ENCODE data around the gene ANO1.

The ANO1 gene

GRCh38 chr11:70142221-70142875 is 64.2 kb downstream of the ANO1 start:
- no peak for DNase-seq

DNA sequence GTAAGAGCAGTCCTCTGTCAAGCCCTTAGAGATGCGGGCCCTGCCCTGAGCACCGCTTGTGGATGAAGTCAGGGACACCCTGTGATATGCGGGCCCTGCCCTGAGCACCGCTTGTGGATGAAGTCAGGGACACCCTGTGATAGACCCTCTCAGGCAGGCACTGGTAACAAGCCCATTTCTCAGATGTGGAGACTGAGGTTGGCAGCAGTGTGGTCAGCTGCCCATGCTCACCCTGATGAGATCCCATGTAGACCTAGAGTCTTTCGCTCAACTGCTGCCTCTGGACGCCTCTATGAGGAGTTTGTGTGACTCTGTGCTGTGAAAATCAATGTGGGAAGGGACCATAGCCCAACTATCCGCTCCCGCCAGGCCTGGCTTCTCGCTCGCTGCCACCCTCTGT is 66.1 kb downstream of the ANO1 start:
- no peak for DNase-seq

- DNase-seq, result no peak
Observed at GRCh38 chr11:70145071-70145470, 67.0 kb downstream of the ANO1 start.

DNA sequence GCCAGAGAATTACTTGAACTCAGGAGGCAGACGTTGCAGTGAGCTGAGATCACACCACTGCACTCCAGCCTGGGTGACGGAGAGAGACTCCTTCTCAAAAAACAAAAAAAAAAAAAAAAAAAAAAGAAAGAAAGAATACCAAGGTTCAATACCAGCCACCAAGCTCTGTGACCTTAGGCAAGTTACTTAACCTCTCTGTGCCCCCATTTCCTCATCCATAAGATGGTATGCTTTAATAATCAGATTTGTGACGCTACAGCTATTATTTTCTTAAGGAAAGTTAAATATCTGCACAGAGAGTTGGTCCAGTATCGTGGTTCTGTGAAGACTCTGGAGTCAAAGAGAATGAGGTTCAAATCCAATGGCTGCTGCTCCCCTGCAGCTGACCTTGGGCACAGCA is 67.7 kb downstream of the ANO1 start:
- DNase-seq, result no peak

DNA sequence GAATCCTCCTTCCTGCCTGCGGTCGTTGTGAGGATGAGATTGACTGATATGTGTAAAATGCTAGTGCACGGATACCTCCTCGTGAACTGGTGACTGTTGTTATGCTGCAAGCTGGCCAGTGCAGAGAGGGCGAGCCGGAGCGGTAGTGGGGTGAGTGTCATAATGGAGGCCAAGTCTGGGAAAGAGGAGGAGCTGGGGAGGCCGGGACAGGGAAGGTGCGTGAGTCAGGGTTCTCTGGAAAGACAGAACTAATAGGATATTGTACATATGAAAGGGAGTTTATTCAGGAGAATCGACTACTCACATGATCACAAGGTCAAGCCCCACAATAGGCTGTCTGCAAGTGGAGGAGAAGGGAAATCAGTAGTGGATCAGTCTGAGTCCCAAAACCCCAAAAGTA is 68.2 kb downstream of the ANO1 start:
- DNase-seq, result no peak

- no peak for DNase-seq
Observed at GRCh38 chr11:70146895-70147520, 68.9 kb downstream of the ANO1 start.

DNA sequence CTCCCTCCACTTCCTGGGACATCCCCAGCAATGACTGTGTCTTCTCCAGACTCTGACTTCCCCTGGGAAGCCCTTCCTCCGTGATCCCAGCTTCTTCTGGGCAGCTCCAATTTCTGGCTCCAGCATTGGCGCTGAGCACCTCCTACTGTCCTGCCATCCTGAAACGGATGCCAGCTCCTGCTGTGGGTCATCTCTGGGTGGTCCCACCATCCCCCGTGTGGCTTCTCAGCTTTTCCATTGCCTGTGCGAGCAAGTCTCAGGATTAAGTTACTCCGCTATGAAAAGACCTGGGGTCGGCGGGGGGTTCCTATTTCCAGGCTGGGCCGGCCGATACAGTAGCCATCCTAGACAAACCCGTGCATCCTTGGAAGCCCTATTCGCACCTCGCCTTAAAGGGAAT is 69.6 kb downstream of the ANO1 start:
- no peak for DNase-seq

DNA sequence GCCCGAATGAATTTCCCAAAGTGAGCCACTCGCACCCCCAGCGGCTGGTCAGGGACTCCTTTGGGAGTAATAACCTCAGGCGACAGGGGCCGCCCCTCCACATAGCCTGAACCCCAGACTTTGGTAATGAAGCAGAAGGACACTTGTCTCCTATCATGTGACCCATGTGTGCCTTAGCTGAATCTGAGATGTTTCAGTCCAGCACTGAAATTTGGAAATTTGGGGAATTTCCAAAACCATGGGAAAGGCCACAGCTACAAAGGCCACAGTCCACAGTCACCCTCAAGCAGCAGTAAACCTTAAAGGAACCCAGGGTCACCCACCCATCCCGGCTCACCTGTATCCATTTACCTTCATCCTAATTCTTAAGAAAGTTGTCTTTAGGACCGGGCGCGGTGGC is 73.6 kb downstream of the ANO1 start:
- no peak for DNase-seq

GRCh38 chr11:70153133-70153727 is 75.1 kb downstream of the ANO1 start:
- DNase-seq, result no peak

GRCh38 chr11:70155386-70155785 is 77.3 kb downstream of the ANO1 start:
- DNase-seq, result no peak

- no peak for DNase-seq
Observed at GRCh38 chr11:70156291-70157037, 78.3 kb downstream of the ANO1 start.

DNA sequence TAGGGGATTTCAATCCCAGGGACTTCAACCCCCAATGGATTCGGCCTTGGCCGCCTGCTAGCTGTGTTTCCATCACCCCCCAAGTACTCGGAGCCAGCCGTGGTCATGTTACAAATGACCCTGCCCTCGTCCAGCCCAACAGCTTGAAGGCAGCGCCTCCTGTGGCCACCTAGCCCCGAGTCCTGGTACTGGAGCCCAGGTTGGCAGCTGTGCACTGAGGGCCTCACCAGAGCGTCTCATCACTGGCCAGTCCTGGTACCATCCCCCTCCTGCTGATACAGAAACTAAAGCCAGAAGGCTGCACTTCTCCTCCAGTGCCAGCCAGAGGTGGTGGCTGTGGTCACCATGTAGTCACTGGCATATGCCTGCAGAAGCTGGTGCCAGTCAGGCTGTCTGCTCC is 80.1 kb downstream of the ANO1 start:
- no peak for DNase-seq

DNA sequence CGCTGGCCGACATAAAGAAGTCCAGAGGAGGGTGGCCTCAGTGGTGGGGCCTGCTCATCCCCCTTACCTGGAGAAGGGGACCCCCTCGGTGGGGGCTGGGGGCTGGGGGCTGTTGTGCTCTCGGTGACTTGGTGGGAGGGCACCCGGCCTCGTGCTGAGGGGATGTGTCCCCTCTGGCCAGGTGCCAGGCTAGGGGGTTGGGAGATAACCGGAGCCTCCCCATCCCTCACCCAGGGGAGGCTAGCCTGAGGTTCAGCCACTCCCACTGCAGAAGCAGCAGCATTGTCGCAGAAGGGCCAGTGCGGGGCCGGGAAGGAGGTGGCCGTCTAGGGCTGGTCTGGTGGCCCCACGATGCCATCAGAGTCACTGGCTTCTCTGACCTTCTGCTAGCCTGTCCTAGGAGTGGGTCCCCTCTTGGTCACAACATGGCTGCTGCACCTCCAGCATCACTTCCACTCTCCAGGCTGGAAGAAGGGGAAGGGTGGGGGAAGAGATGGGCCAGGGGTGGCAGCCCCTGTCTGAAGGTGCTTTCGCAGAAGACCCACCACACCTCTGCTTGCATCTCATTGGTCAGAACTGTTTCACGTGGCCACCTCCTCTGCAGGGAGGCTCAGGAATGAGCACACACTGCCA is 80.8 kb downstream of the ANO1 start:
- DNase-seq, result no peak

GRCh38 chr11:70159627-70160570 is 81.8 kb downstream of the ANO1 start:
- no peak for DNase-seq

DNA sequence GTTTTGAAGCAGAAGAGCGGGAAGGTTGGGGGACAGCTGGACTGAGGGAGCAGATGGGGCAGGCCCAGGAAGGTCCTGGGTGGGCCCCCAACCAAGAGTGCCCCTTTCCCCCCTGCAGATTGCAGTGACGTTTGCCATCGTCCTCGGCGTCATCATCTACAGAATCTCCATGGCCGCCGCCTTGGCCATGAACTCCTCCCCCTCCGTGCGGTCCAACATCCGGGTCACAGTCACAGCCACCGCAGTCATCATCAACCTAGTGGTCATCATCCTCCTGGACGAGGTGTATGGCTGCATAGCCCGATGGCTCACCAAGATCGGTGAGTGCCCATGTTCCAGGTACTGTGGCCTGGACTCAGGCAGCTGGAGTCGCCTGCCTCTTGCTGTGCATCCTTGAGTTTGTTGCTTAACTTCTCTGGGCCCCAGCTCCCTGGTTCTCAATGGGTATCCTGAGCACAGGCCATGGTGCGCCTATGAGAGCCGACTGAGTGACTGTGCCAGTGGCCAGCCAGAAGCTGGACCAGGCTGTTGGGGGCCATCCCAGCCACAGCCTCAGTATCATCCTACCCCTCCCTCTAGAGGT is 83.0 kb downstream of the ANO1 start:
- DNase-seq, result no peak

DNA sequence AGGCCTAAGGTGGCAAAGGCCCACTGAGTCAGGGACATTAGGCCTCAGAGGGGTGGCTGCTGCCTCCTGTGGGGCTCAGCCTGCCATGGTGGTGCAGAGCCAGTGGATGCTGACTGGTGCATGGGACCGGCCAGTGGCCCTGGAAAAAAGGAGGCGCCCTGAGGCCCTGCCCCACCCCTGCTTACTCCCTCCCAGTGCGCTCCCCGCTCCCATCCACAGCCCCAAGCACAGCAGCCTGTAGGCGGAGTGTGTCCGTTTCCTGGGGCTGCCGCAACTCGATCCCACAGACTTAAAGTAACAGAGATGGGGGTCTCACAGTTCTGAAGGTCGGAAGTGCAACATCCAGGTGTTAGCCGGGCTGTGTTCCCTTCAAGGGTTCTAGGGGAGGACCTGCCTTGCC is 86.6 kb downstream of the ANO1 start:
- no peak for DNase-seq

DNA sequence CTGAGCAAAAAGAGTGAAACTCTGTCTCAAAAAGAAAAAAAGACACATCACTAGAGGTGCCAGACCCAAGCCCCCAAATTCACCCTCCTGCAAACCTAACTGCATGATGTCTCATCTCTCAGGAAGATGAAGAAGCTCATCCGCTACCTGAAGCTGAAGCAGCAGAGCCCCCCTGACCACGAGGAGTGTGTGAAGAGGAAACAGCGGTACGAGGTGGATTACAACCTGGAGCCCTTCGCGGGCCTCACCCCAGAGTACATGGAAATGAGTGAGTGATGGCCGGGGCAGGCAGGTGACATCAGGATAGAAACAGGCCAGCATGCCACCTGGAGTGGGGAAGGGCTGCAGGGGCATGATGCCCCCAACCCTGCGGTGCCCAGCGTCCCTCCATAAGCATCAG is 89.0 kb downstream of the ANO1 start:
- DNase-seq, result no peak

GRCh38 chr11:70167723-70168404 is 89.7 kb downstream of the ANO1 start:
- DNase-seq, result no peak

DNA sequence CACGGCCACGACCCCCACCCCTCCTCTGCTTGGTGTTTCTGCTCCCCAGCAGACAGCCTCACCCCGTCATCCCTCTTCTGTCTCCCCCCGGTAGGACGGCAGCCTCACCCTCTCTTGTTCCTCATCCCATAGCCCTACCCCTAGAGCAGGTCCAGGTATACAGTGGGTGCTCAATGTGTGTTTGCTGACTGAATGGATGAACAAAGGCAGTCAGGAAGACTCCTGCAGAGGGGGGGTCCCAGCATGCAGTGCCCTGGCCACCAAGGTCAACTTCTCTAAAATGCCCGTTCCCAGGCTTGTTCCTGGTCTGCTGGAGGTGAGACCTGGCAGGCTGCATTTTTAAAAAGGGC is 90.3 kb downstream of the ANO1 start:
- DNase-seq, result no peak

- DNase-seq, result no peak
Observed at GRCh38 chr11:70169127-70169526, 91.0 kb downstream of the ANO1 start.

DNA sequence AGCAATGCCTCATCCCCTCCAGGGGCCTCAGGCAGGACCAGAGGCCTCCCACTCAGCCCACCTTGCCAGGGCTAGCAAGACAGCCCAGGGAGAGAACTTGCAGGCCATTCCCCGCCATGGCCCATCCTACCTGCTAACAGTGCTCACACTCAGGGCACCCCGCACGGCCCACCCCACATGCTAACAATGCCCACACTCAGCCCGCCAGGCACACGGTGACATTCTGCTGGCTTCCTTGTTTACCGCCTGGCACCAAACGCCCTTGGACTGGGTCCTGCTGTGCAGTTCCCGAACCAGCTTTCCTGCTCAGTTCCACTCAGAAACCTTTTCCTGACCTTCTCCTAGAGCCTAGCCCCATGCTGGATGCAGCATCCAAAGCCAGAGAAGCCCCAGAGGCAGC is 91.5 kb downstream of the ANO1 start:
- DNase-seq, result no peak

All from CD4-positive, alpha-beta T cell treated with Interleukin-1 beta for 1 hour (primary cell).